AG04450 (cell line): Measurements from ENCODE around the gene ORC6. TPM values are rescaled to one million over a fixed set of nuclear protein-coding genes. Genes with fewer than 3 reads are reported as not detected.

Experiments
- CTCF ChIA-PET: fragments of 300-600, 350-600 bp; formaldehyde crosslinking; extraction: SDS; loops from one replicate; lab custom pipeline; 2022; ENCODE audit warnings: antibody characterized with exemption, inconsistent platforms; lab: Charles Lee
- POLR2A ChIA-PET: fragments of 350-600 bp; formaldehyde crosslinking; extraction: SDS; loops from one replicate; lab custom pipeline; 2021; ENCODE audit warnings: antibody characterized with exemption, inconsistent platforms; lab: Yijun Ruan, JAX
- DNase-seq: peaks from one replicate; pipeline ENCODE4 v3.0.0-alpha.2; 2011; ENCODE audit warnings: low read depth, low spot score
- H3K27ac ChIP-seq: one replicate; pipeline ENCODE4 v1.5.1; 2012; ENCODE audit warnings: low read depth, low read length, control low read depth
- H3K27me3 ChIP-seq: one replicate; pipeline ENCODE4 v1.6.0; 2012; ENCODE audit warnings: low read length; ENCODE audit not compliant: control insufficient read depth, insufficient read depth
- H3K4me3 ChIP-seq: 2 replicates; pipeline ENCODE4 v1.5.1; 2011; ENCODE audit warnings: mild to moderate bottlenecking, low read depth, low read length, control low read depth
- H3K9me3 ChIP-seq: 2 replicates; pipeline ENCODE4 v1.5.1; 2012; ENCODE audit warnings: low read length; ENCODE audit not compliant: control insufficient read depth, insufficient read depth
- polyA plus RNA-seq: library from polyadenylated mRNA; depleted of rRNA; stranded (reverse); fragments of >200 nt; gene quantifications from 2 replicates; pipeline ENCODE4 v1.2.3, GENCODE V29; 2011
- TF ChIP-seq, protein P1 (sequence below): IDR thresholded peaks from 2 replicates; pipeline ENCODE4 v1.5.1; 2011; ENCODE audit warnings: low read depth, low read length, control low read depth, inconsistent platforms

Gene ORC6
- polyA plus RNA-seq, 1 experiment: 6.6 TPM

DNA sequence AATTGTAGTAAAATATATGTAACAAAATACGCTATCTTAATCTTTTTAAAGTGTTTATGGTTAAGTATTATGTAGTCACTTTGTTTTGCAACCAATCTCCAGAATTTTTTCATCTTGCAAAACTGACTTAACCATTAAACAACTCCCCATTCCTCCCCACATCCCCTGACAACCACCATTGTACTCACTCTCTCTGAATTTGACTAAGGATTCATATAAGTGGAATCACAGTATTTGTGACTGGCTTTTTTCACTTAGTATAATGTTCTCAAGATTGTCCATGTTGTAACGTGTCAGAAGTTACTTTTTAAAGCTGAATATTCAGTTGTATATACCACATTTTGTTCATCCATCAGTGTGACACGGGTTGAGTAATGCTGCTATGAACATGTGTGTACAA is 10.6 kb downstream of the ORC6 start:
- TF ChIP-seq, protein P1, sequence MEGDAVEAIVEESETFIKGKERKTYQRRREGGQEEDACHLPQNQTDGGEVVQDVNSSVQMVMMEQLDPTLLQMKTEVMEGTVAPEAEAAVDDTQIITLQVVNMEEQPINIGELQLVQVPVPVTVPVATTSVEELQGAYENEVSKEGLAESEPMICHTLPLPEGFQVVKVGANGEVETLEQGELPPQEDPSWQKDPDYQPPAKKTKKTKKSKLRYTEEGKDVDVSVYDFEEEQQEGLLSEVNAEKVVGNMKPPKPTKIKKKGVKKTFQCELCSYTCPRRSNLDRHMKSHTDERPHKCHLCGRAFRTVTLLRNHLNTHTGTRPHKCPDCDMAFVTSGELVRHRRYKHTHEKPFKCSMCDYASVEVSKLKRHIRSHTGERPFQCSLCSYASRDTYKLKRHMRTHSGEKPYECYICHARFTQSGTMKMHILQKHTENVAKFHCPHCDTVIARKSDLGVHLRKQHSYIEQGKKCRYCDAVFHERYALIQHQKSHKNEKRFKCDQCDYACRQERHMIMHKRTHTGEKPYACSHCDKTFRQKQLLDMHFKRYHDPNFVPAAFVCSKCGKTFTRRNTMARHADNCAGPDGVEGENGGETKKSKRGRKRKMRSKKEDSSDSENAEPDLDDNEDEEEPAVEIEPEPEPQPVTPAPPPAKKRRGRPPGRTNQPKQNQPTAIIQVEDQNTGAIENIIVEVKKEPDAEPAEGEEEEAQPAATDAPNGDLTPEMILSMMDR: no peak
- H3K9me3 ChIP-seq: no peaks in the 10 kb centered on the region
- POLR2A ChIA-PET: interaction anchor here (0.7 kb wide), 1 partner anchor 11 kb away, joined by 3 read pairs; the partner anchor contains the start of gene ORC6
- H3K27ac ChIP-seq: no peak overlapping the region
- CTCF ChIA-PET: interaction anchor here (1.0 kb wide), 1 partner anchor 101 kb away, joined by 5 read pairs; no protein-coding TSS in a partner anchor
- no peak overlapping the region for H3K4me3 ChIP-seq
- DNase-seq: no peak
- H3K27me3 ChIP-seq: no peaks in the 10 kb centered on the region

DNA sequence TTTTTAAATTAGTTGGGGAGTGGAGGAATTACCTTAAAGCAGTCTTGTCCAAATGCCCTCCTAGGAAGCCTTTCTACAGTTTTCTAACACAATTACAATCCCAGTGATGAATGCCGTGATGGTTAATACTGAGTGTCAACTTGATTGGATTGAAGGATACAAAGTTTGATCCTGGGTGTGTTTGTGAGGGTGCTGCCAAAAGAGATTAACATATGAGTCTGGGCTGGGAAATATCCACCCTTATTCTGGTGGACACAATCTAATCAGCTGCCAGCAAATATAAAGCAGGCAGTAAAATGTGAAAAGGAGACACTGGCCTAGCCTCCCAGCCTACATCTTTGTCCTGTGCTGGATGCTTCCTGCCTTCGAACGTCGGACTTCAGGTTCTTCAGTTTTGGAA is 12.2 kb downstream of the ORC6 start:
- no peak for DNase-seq
- TF ChIP-seq, protein P1: no peak
- CTCF ChIA-PET: no interaction called here
- Histone ChIP-seq H3K27ac (no peak overlapping the region), H3K9me3 (no peaks in the 10 kb centered on the region), H3K27me3 (no peaks in the 10 kb centered on the region), H3K4me3 (no peak overlapping the region)
- POLR2A ChIA-PET: no interaction called here

DNA sequence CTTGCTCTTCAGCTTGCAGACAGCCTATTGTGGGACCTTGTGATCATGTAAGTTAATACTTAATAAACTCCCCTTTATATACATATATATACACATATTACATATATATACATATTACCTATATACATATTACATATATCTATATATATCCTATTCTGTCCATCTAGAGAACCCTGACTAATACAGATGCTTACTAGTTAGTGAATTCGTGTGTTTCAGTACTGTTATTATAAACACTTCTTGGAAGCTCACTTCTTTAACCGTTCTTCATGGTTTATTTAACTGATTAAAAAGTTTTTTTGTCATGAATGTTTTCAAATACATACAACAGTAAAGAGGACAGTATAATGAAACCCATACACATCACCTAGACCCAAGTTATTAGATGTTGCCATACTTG is 12.6 kb downstream of the ORC6 start:
- CTCF ChIA-PET: no interaction called here
- no peaks in the 10 kb centered on the region for H3K27me3 ChIP-seq
- no peak overlapping the region for H3K27ac ChIP-seq
- no peaks in the 10 kb centered on the region for H3K9me3 ChIP-seq
- TF ChIP-seq, protein P1: no peak
- no peak overlapping the region for H3K4me3 ChIP-seq
- POLR2A ChIA-PET: no interaction called here
- no peak for DNase-seq

DNA sequence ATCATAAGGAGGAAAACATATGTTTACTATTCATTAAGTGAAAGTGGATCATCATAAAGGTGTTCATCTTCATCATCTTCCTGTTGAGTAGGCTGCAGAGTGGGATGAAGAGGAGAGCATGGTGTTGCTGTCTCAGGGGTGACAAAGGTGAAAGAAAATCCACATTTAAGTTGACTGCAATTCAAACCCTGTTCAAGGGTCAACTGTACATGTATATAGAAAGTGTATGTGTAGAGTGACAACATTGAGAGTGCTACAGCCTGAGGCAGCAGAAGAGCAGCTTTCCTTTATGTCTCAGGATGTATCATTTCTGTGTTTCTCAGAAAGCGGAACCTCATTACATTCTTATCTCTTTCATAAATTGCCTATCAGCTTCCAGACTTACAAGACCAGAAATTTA is 17.2 kb downstream of the ORC6 start:
- Histone ChIP-seq H3K9me3 (no peaks in the 10 kb centered on the region), H3K27ac (no peak overlapping the region), H3K27me3 (no peaks in the 10 kb centered on the region), H3K4me3 (no peak overlapping the region)
- ChIA-PET POLR2A (no interaction called here), CTCF (interaction anchor here (0.6 to 1.3 kb wide), 2 partner anchors 94 to 148 kb away, joined by 3 to 6 read pairs; no protein-coding TSS in a partner anchor)
- no peak for DNase-seq
- TF ChIP-seq, protein P1: no peak

DNA sequence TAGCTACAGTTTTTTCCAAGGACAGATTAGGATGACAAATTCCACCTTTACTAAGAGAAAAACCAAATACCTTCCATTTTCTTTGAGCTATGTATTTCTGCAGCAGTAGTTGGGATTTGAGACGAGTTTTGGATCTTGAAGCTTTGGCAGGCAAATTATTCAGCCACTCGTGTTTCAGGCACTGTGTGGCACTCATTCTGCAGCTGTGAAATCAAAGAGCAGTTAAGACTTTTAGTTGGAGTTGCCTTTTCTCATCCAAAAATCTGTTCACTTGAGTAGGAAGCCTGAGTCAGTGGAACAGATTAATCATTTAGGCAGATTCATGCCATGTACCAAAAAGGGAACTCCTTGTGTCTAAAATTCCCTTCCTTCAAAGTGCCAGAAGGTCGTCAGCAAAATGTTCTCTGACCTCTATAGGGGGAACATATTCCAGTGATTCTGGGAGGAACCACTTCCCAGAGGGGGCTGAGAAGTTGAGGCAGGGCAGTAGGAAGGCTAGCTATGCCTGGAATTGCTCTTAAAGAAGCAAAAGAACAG is 20.1 kb downstream of the ORC6 start:
- no peaks in the 10 kb centered on the region for H3K9me3 ChIP-seq
- H3K27ac ChIP-seq: no peak overlapping the region
- TF ChIP-seq, protein P1: no peak
- ChIA-PET POLR2A (no interaction called here), CTCF (no interaction called here)
- DNase-seq: no peak
- H3K4me3 ChIP-seq: no peak overlapping the region
- no peaks in the 10 kb centered on the region for H3K27me3 ChIP-seq
